Gastrocnemius medialis (tissue), 4 donors: ENCODE data around the gene NFATC3.

ENCODE experiments used
- CTCF ChIP-seq, 5 experiments: fragments of 450-650 bp in 3 of 5; fragments of 200-600 bp in 2 of 5; sonication (generic) in 2 of 5; IDR thresholded peaks in 4 of 5; conservative IDR thresholded peaks in 1 of 5; 1 replicate in 4 of 5; 2 replicates in 1 of 5; pipeline ENCODE4 v1.5.1; 2016 to 2019; ENCODE audit warnings: antibody characterized with exemption in 5 of 5, mild to moderate bottlenecking in 3 of 5, moderate library complexity in 3 of 5
- POLR2A ChIP-seq, 2 donors: fragments of 450-650 bp; IDR thresholded peaks; one replicate each; pipeline ENCODE4 v1.6.1; 2017; ENCODE audit warnings: antibody characterized with exemption in 2 of 2, mild to moderate bottlenecking in 2 of 2, moderate library complexity in 2 of 2

GRCh38 chr16:68227183-68227793 is 142.1 kb downstream of the NFATC3 start:
- TF ChIP-seq POLR2A (IDR thresholded peaks at IDR 0.05) (no peak), CTCF (IDR thresholded peaks at IDR 0.05 in 4 of 5, conservative IDR thresholded peaks at IDR 0.05 in 1 of 5) (no peak)
